IPS-20b (cell line): Measurements from ENCODE around the gene TELO2.

ENCODE experiments used
- H3K27ac ChIP-seq: one replicate; pipeline ENCODE4 v1.5.1; 2013; ENCODE audit warnings: low read length
- H3K27me3 ChIP-seq: 2 replicates; pipeline ENCODE4 v1.6.1; 2013; ENCODE audit warnings: mild to moderate bottlenecking, low read length, inconsistent platforms; ENCODE audit not compliant: insufficient read depth
- H3K36me3 ChIP-seq: 2 replicates; pipeline ENCODE4 v1.6.1; 2013; ENCODE audit warnings: low read depth, mild to moderate bottlenecking, inconsistent platforms, low read length, moderate library complexity; ENCODE audit not compliant: insufficient read depth
- H3K4me1 ChIP-seq: 2 replicates; pipeline ENCODE4 v1.6.1; 2013; ENCODE audit warnings: mild to moderate bottlenecking, control low read depth, inconsistent platforms, low read length, moderate library complexity; ENCODE audit not compliant: insufficient read depth
- H3K4me3 ChIP-seq: 2 replicates; pipeline ENCODE4 v1.5.1; 2013; ENCODE audit warnings: mild to moderate bottlenecking, low read length, inconsistent platforms
- H3K9ac ChIP-seq: 2 replicates; pipeline ENCODE4 v1.6.1; 2013; ENCODE audit warnings: low read depth, mild to moderate bottlenecking, inconsistent platforms, low read length, moderate library complexity
- H3K9me3 ChIP-seq: 2 replicates; pipeline ENCODE4 v1.6.1; 2013; ENCODE audit warnings: mild to moderate bottlenecking, low read depth, low read length, inconsistent platforms; ENCODE audit not compliant: insufficient read depth

Gene TELO2

DNA sequence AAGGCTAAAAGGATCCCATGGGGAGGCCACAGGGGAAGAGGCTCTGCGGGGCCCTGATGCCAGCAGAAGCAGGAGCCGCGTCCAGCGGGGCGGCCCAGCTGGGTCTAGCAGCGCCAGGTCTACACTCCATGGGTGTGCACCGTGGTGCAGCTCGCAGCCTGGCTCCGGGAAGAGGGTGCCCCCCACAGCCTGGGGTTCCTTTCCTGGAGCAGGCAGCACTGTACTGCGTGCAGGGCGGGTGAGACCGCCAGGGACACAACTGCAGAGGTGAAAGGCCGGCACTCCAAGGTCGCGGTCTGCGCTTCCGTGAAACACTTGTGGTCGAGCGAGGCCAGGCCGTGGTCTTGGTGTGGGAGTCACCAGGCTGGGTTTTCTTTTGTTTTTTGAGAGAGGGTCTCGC, 42.3 kb upstream of the TELO2 start:
- Histone ChIP-seq H3K4me3 (no peak overlapping the region), H3K9ac (no peak overlapping the region), H3K27me3 (no peaks in the 10 kb centered on the region), H3K27ac (no peak overlapping the region), H3K4me1 (no peaks in the 10 kb centered on the region), H3K36me3 (peaks cover 41% of the 10 kb centered on the region), H3K9me3 (no peaks in the 10 kb centered on the region)

DNA sequence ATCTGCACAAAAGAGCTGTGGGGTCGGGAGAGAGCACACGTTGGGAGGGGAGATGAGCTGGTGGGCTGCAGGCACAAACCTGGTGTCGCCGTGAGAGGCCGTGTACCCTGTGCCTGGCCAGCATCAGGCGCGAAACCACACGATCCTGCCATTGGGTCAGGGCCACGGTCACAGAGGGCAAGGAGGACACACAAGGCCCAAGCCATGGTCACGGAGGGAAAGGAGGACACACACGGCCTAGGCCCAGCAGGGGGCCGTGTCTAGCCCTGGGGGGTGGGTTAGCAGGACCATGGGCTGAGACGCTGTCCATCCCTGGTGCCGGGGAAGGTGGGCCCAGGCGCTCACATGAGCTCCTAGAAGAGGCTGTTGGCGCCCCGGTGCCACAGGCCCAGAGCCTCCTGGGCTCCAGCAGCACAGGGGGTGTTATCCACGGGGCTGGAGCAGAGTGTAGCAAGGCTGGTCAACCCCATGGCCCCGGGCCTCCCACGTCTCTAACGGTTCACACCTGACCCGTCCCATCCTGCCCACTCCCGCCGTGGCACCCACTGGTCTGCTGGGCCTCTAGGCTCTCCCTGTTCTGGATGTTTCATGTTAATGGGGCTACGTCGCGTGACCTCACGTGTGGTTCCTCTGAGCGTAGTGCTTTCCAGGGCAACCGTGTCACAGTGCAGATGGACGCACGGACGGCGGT, 41.3 kb upstream of the TELO2 start:
- H3K27ac ChIP-seq: no peak overlapping the region
- H3K4me3 ChIP-seq: no peak overlapping the region
- peaks cover 43% of the 10 kb centered on the region for H3K36me3 ChIP-seq
- no peaks in the 10 kb centered on the region for H3K27me3 ChIP-seq
- no peaks in the 10 kb centered on the region for H3K4me1 ChIP-seq
- no peaks in the 10 kb centered on the region for H3K9me3 ChIP-seq
- H3K9ac ChIP-seq: no peak overlapping the region

DNA sequence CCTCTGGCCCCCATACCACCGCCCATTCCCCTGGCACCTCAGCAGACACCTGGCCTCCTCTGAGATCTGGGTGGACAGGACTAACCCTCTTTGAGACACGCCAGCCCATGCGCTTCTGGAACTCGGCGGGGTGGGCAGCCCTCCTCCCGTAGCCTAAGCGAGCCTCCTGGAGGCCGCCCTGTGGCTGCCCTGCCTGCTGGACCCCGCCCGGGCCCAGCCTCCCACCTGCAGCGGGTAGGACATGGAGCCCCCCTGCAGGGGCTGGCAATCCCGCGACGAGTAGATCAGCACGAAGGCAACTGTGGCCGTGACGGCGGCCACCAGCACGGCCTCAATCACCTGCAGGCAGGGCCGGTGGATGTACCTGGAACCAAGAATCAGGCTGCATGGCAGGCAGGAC, 40.6 kb upstream of the TELO2 start:
- Histone ChIP-seq H3K9me3 (no peaks in the 10 kb centered on the region), H3K4me3 (no peak overlapping the region), H3K9ac (no peak overlapping the region), H3K27me3 (no peaks in the 10 kb centered on the region), H3K4me1 (no peaks in the 10 kb centered on the region), H3K36me3 (peaks cover 43% of the 10 kb centered on the region), H3K27ac (no peak overlapping the region)

DNA sequence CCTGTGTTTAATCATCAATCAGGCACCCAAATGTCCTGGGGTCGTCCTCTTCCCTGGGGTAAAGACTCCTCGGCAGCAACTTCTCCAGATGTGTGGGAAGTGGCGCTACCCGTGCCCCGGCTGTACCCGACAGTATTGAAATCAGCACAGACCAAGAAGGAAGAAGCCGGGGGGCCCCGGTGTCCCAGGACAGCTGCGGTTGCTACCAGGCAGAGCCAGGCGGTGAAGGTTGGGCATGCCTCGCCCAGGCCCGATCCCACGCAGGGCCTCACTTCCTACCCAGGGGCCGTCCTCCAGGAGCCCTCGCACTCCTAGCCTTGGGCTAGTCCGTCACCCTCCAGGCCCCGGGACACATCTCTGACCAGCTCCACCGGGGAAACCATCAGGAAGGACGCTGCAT, 39.8 kb upstream of the TELO2 start:
- Histone ChIP-seq H3K4me1 (no peaks in the 10 kb centered on the region), H3K36me3 (peaks cover 37% of the 10 kb centered on the region), H3K9me3 (no peaks in the 10 kb centered on the region), H3K4me3 (no peak overlapping the region), H3K27ac (no peak overlapping the region), H3K9ac (no peak overlapping the region), H3K27me3 (no peaks in the 10 kb centered on the region)

DNA sequence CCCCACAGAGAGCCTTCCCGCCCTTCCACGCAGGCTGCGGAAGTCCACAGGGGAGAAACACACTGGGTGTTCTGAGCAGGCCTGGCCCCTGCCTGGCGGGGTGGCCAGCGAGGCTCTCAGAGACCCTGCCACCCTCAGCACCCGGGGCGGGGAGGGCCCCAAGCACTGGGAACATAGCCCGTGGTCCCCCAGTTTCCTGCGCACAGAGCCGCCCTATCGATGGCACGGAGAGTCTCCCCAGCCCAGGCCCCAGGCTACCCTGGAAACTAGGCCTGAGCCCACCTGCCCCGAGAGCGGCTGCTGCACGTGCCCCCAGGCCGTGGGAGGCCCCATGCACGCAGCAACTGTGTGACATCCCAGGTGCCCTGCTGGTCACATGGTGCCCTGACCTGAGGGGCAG, 38.6 kb upstream of the TELO2 start:
- Histone ChIP-seq H3K4me3 (no peak overlapping the region), H3K4me1 (no peaks in the 10 kb centered on the region), H3K9me3 (no peaks in the 10 kb centered on the region), H3K27me3 (no peaks in the 10 kb centered on the region), H3K9ac (no peak overlapping the region), H3K36me3 (peaks cover 37% of the 10 kb centered on the region), H3K27ac (no peak overlapping the region)

DNA sequence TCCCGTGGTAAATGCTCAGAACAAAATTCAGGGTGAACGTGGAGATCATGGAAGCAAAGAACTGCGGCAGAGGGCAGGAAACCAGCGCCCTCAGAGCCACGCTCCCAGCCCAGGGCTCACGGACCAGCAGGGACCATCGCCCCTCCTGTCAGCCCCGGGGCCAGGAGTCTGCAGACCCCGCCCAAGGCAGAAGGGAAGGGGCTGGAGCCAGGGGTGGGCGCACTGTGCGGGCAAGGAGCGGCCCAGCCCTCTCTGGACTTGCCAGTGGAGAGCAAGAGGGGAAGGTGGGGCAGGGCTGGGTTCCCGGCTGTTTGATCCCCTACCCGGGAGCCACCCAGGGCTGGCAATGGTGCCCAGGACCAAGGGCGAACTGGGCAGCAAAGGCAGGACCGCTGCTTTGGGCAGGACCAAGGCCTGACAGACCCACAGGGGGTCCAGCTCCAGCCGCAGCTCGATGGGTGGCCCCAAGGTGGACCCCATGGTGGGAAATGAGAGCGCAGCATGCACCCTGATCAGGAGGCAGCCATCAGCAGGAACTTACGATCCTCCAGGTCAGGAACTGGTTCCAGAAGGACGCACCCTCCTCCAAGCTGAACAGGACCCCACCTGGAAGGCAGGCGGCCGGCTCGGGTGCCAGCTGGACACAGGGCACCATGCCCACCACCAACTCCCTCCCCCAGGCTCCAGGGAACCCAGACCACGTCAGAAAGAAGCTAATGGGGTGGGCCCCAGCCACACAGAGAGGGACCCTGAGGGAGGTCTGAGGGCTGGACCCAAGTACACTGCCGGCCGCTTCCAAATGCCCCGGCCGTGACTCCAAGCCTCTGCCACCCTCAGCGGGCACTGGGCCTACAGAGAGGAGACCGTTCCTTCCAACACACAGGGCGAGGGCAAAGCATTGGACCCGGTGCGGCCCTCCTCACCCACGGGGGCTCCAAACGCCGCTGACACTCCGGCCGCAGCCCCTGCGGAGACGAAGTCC, 37.7 kb upstream of the TELO2 start:
- no peaks in the 10 kb centered on the region for H3K4me1 ChIP-seq
- H3K27me3 ChIP-seq: no peaks in the 10 kb centered on the region
- no peaks in the 10 kb centered on the region for H3K9me3 ChIP-seq
- no peak overlapping the region for H3K4me3 ChIP-seq
- H3K36me3 ChIP-seq: peaks cover 37% of the 10 kb centered on the region
- no peak overlapping the region for H3K27ac ChIP-seq
- H3K9ac ChIP-seq: no peak overlapping the region

DNA sequence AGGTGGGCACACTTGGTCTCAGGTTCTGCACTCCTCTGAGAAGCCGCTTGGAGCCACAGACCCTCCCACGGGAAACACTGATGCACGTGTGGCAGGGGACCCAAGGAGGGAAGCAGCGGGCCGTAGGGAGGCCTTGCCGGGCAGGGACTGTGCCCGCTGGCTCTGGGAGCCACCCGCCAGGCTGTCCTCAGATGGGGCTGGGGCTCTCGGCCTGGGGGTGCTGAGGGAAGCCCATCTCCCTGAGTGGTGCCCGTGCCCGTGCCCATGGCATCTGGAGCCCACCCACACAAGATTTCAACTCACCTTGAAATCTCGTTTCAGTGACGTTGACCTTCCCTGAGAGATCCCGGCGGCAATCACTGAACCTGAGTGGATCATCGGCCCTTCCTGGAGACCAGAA, 36.2 kb upstream of the TELO2 start:
- Histone ChIP-seq H3K4me3 (no peak overlapping the region), H3K9me3 (no peaks in the 10 kb centered on the region), H3K9ac (no peak overlapping the region), H3K4me1 (no peaks in the 10 kb centered on the region), H3K27ac (no peak overlapping the region), H3K27me3 (no peaks in the 10 kb centered on the region), H3K36me3 (peaks cover 34% of the 10 kb centered on the region)

DNA sequence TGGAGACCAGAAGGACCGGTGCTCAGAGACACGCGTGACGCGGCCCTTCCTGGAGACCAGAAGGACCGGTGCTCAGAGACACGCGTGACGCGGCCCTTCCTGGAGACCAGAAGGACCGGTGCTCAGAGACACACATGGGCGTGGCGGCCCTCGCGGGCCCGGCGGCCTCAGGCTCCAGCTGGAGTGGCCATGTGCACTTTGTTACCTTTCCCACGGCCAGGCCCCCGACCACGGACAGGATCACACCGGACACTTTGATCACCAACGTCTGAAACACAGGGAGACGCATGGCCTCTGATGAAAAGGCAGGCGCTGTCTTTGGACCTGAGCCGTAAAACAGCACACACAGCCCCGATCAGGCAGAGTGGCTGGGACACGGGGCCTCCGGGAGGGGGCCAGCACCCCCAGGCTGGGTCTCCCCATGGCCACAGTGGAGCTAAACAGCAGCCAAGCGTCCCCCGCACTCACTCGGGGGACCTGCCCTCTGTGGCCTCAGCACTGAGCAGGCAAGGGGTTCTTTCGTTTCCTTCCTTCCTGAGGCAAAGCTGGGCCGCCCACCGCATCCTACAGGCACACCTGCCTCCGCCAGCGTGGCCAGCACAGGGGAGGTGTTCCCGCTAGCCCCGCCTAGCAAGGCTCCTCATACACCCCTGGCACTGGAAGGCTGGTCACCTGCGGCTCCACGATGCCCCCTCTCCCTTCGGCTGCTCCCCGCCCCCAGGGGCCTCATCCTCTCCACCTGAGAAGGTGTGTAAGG, 35.5 kb upstream of the TELO2 start:
- Histone ChIP-seq H3K9me3 (no peaks in the 10 kb centered on the region), H3K9ac (no peak overlapping the region), H3K27ac (no peak overlapping the region), H3K4me3 (no peak overlapping the region), H3K27me3 (no peaks in the 10 kb centered on the region), H3K36me3 (peaks cover 34% of the 10 kb centered on the region), H3K4me1 (no peaks in the 10 kb centered on the region)

DNA sequence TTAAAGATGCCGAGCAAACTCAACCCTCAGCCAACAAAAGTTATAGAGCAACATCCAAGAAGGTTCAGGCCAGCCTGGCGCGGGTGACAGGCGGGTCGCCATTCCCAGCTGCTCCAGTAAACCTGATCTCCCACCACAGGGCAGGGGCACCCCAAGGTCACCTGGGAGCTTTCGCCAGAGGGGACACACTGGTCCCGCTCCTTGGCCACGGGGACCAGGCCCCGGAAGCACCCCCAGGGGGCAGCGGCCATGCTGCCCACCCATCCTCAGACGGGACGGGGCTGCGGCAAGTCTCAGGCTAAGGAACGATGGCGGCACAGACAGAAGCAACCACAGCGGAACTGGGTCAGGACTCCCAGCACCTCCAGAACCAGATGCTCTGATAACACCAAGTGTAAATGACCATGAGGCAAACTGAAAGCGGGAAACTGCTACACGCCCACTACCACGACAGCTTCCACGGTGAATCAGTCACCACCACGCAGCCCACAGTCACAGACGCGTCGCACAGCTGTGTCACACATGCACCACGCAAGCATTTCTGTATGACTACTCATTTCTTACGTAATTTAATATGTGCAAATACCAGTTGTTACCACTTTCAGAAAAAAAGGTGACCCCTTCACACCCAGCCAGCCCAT, 34.7 kb upstream of the TELO2 start:
- Histone ChIP-seq H3K36me3 (peaks cover 29% of the 10 kb centered on the region), H3K9me3 (no peaks in the 10 kb centered on the region), H3K9ac (no peak overlapping the region), H3K4me1 (no peaks in the 10 kb centered on the region), H3K27me3 (no peaks in the 10 kb centered on the region), H3K27ac (no peak overlapping the region), H3K4me3 (no peak overlapping the region)

DNA sequence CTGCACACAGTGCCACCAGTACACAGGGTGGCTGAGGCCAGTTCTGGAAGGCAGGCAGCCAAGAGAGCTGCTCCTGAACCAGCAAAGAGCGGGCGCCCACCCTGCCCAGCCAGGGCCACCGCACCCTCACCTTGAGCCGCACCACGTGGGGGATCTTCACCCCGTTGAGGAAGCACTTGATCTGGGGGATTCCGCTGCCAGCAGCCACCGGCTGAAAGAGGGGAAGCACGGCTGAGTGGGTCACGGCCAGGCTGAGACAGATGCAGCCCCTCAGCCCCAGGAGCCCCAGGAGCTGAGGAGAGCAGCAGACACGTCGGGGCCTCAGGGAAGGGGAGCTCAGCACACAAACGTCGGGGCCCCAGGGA, 34.2 kb upstream of the TELO2 start:
- H3K27ac ChIP-seq: no peak overlapping the region
- no peaks in the 10 kb centered on the region for H3K4me1 ChIP-seq

DNA sequence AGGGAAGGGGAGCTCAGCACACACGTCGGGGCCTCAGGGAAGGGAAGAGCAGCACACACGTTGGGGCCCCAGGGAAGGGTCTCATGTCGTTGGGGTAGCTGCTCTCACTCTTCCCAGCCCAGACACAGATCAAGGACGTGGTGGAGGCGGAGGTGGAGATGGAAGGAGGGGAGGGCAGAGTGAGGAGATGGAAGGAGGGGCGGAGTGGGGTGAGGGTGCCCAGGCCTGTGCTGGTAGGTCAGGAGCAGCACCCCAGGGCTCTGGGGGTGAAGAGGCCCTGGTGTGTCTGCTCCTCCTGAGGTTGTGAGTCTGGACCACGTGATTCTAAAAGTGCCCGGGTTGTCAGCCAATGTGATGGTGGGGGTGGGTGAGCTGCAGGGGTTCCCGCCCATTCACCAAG, 33.2 kb upstream of the TELO2 start:
- Histone ChIP-seq H3K9ac (no peak overlapping the region), H3K36me3 (peaks cover 17% of the 10 kb centered on the region; the same call in 1 of the 2 replicates), H3K4me1 (no peaks in the 10 kb centered on the region), H3K9me3 (no peaks in the 10 kb centered on the region), H3K27ac (no peak overlapping the region), H3K27me3 (no peaks in the 10 kb centered on the region), H3K4me3 (no peak overlapping the region)

More for the DNA sequence above, 34.2 kb upstream of the TELO2 start:
- Histone ChIP-seq H3K27me3 (no peaks in the 10 kb centered on the region), H3K9me3 (no peaks in the 10 kb centered on the region), H3K9ac (no peak overlapping the region), H3K36me3 (peaks cover 24% of the 10 kb centered on the region), H3K4me3 (no peak overlapping the region)
